A549 (cell line): Measurements from ENCODE around the gene NKX3-2. TPM values are rescaled to one million over a fixed set of nuclear protein-coding genes. Genes with fewer than 3 reads are reported as not detected.

Source experiments
- ATAC-seq, 2 experiments: fragments of 200-7000 bp in 1 of 2; fragments of >200 bp in 1 of 2; cut with Nextera tagmentation in 1 of 2; cut with Tn5 transposase in 1 of 2; 3 replicates each; pipeline versions ENCODE4 v1.8.0 to v1.9.1; 2018 to 2020; ENCODE audit warnings: mild to moderate bottlenecking in 1 of 2, moderate library complexity in 1 of 2
- CTCF ChIA-PET: fragments of 300-600 bp; sonication (Branson Sonifier 250); formaldehyde crosslinking; extraction: SDS; loops from one replicate; lab custom pipeline; 2021; ENCODE audit warnings: antibody characterized with exemption, inconsistent platforms; lab: Yijun Ruan, JAX
- POLR2A ChIA-PET: fragments of 350-600 bp; formaldehyde crosslinking; extraction: SDS; loops from one replicate; lab custom pipeline; 2021; ENCODE audit warnings: antibody characterized with exemption, inconsistent platforms; lab: Yijun Ruan, JAX
- DNase-seq, 2 experiments: peaks; one replicate each; pipeline versions ENCODE4 v3.0.0 to v3.0.0-alpha.2; 2011 to 2016; ENCODE audit warnings: low read depth in 1 of 2, low spot score in 1 of 2
- FAIRE-seq: peaks from 2 replicates; lab custom pipeline; 2011; peaks lifted over from hg19 to GRCh38; lab: Jason Lieb, UNC
- H3K27ac ChIP-seq, 2 experiments: fragments of >200 bp; sonication (Bioruptor Twin); formaldehyde crosslinking; 3 replicates each; pipeline ENCODE4 v1.5.1; 2016 to 2017
- H3K4me1 ChIP-seq: fragments of >200 bp; sonication (Bioruptor Twin); formaldehyde crosslinking; 3 replicates; pipeline ENCODE4 v1.6.1; 2016
- H3K4me2 ChIP-seq: fragments of >200 bp; sonication (Bioruptor Twin); formaldehyde crosslinking; 3 replicates; pipeline ENCODE4 v1.6.1; 2016
- H3K4me3 ChIP-seq: fragments of >200 bp; sonication (Bioruptor Twin); formaldehyde crosslinking; 3 replicates; pipeline ENCODE4 v1.5.1; 2016
- H3K9me3 ChIP-seq: fragments of >200 bp; sonication (Bioruptor Twin); formaldehyde crosslinking; 3 replicates; pipeline ENCODE4 v1.6.1; 2016
- CTCF ChIP-seq: fragments of >200 bp; sonication (Bioruptor Twin); formaldehyde crosslinking; IDR thresholded peaks from 3 replicates; pipeline ENCODE4 v1.5.1; 2016
- HDAC2 ChIP-seq: fragments of 200-600 bp; sonication (generic); IDR thresholded peaks from 2 replicates; pipeline ENCODE4 v1.6.1; 2016
- HEYL ChIP-seq: fragments of 250-450 bp; sonication (Bioruptor Pico); IDR thresholded peaks from 2 replicates; pipeline ENCODE4 v1.8.0; 2021; ENCODE audit warnings: mild to moderate bottlenecking, moderate library complexity
- KDM1A ChIP-seq: fragments of 200-600 bp; sonication (generic); IDR thresholded peaks from 2 replicates; pipeline ENCODE4 v1.6.1; 2016; ENCODE audit warnings: low read depth, mild to moderate bottlenecking
- MAX ChIP-seq: IDR thresholded peaks from 2 replicates; pipeline ENCODE4 v1.6.1; 2012
- NR3C1 ChIP-seq: fragments of >200 bp; sonication (Bioruptor Twin); formaldehyde crosslinking; IDR thresholded peaks from 3 replicates; pipeline ENCODE4 v1.6.1; 2017
- PBX3 ChIP-seq: IDR thresholded peaks from 2 replicates; pipeline ENCODE4 v1.6.1; 2012
- RAD21 ChIP-seq, 2 experiments: fragments of >200 bp in 1 of 2; sonication (Bioruptor Twin) in 1 of 2; formaldehyde crosslinking in 1 of 2; IDR thresholded peaks in 1 of 2; conservative IDR thresholded peaks in 1 of 2; 2 replicates in 1 of 2; 3 replicates in 1 of 2; pipeline ENCODE4 v1.6.1; 2012 to 2018; ENCODE audit warnings: inconsistent platforms in 1 of 2
- SMC3 ChIP-seq: fragments of >200 bp; sonication (Bioruptor Twin); formaldehyde crosslinking; IDR thresholded peaks from 3 replicates; pipeline ENCODE4 v1.6.1; 2018; ENCODE audit warnings: inconsistent platforms
- ZC3H11A ChIP-seq: fragments of 450-650 bp; IDR thresholded peaks from 2 replicates; pipeline ENCODE4 v1.6.1; 2014; ENCODE audit warnings: antibody characterized with exemption, mild to moderate bottlenecking
- ZSCAN20 ChIP-seq: fragments of 250-450 bp; sonication (Bioruptor Pico); IDR thresholded peaks from 2 replicates; pipeline ENCODE4 v1.8.0; 2022; ENCODE audit warnings: mild to moderate bottlenecking, moderate library complexity
- WGBS: methylation state at CpG from one replicate; pipeline ENCODE4 v1.1.6; 2017; ENCODE audit errors: missing lambda C conversion rate; 5-methylcytosine and 5-hydroxymethylcytosine counted together
- polyA plus RNA-seq, 4 experiments: library from polyadenylated mRNA; depleted of rRNA in 3 of 4; stranded (reverse); fragments of >200 nt; fragmentation: RNase III in 1 of 4; extraction: RNeasy Plus Mini Kit Qiagen cat#74134 plus additional on column Dnase treatment in 1 of 4; gene quantifications; 2 replicates in 3 of 4; 3 replicates in 1 of 4; pipeline ENCODE4 v1.2.3, GENCODE V29; 2011 to 2017

Gene NKX3-2
- polyA plus RNA-seq, 2 of the 4 experiments (the other 2 are of a cell fraction) = 0.06 to 0.44 TPM

GRCh38 chr4:13541720-13542576 is 2.4 kb downstream of the NKX3-2 start:
- H3K27ac ChIP-seq = no peak overlapping the region
- H3K4me1 ChIP-seq = no peaks in the 10 kb centered on the region; the same call in 2 of the 3 replicates
- POLR2A ChIA-PET = no interaction called here
- CTCF ChIA-PET = interaction anchor here (0.6 to 3.4 kb wide), 18 partner anchors 8 to 811 kb away, joined by 3 to 22 read pairs (median 4); no protein-coding TSS in a partner anchor
- no peaks in the 10 kb centered on the region for H3K9me3 ChIP-seq
- FAIRE-seq (no peak), DNase-seq (peak in 1 of 2 experiments; percentile 38), ATAC-seq (0 out of 6 replicates have a peak, but pooled peaks of 1 of the 2 experiments have one; percentile 4)
- 48% methylated on average over 7 of the region's 79 CpGs for WGBS
- no peak overlapping the region for H3K4me3 ChIP-seq
- TF ChIP-seq RAD21 (conservative IDR thresholded peaks at IDR 0.05 in 1 of 2, IDR thresholded peaks at IDR 0.05 in 1 of 2) = peak; percentile 21 to 39; a peak in 2 of 5 replicates
- peak; percentile 36; the same call in 1 of the 2 replicates for TF ChIP-seq MAX
- TF ChIP-seq CTCF = peak; percentile 33
- TF ChIP-seq KDM1A = no peak
- TF ChIP-seq SMC3 = peak; percentile 59
- H3K4me2 ChIP-seq = peak overlapping the region; percentile 47

GRCh38 chr4:13541176-13541604 is 3.1 kb downstream of the NKX3-2 start:
- Histone ChIP-seq H3K9me3 (no peaks in the 10 kb centered on the region), H3K4me1 (no peaks in the 10 kb centered on the region; the same call in 2 of the 3 replicates), H3K27ac (no peak overlapping the region), H3K4me3 (no peak overlapping the region), H3K4me2 (no peak overlapping the region)
- POLR2A ChIA-PET = no interaction called here
- TF ChIP-seq ZSCAN20 = no peak
- TF ChIP-seq PBX3 = no peak
- ATAC-seq (no peak), DNase-seq (no peak), FAIRE-seq (no peak)
- CTCF ChIA-PET = interaction anchor here (0.6 to 3.4 kb wide), 8 partner anchors 10 to 810 kb away, joined by 3 to 22 read pairs (median 4); no protein-coding TSS in a partner anchor
- WGBS = 71% methylated on average over 10 of the region's 10 CpGs

GRCh38 chr4:13540446-13541175 is 3.7 kb downstream of the NKX3-2 start:
- no peak for FAIRE-seq
- TF ChIP-seq ZC3H11A = no peak
- no peak for TF ChIP-seq HDAC2
- no peak for TF ChIP-seq NR3C1
- no peak for TF ChIP-seq HEYL (CRISPR knock-in tag)
- no peaks in the 10 kb centered on the region; the same call in 2 of the 3 replicates for H3K4me1 ChIP-seq
- no peak for ATAC-seq
- no peak for DNase-seq
- 78% methylated on average over 23 of the region's 23 CpGs for WGBS
- H3K4me2 ChIP-seq = no peak overlapping the region
- no peak overlapping the region for H3K27ac ChIP-seq
- no peaks in the 10 kb centered on the region for H3K9me3 ChIP-seq
- POLR2A ChIA-PET = no interaction called here
- CTCF ChIA-PET = interaction anchor here (1.8 to 3.4 kb wide), 3 partner anchors 9 to 688 kb away, joined by 4 to 22 read pairs (median 22); no protein-coding TSS in a partner anchor
- no peak overlapping the region for H3K4me3 ChIP-seq
